Amniotic stem cell (primary cell): ENCODE results near the gene CPB1.
"Not testable (repeated sequence)": the region's sequence is repeated elsewhere in the genome, so short reads cannot be mapped to it uniquely, and the experiment has no call there.

ENCODE experiments used
- DNase-seq: peaks from one replicate; lab custom pipeline; 2025; lab: John Stamatoyannopoulos, UW

Gene CPB1

GRCh38 chr3:148827585-148827984, at the start of gene CPB1:
Gene CPB1 (plus strand): TSS chr3:148827811. CDS start chr3:148827824, 13 bp downstream.
- no peak for DNase-seq

GRCh38 chr3:148778926-148779325, 48.7 kb upstream of the CPB1 start:
- no peak for DNase-seq

- DNase-seq: not testable (repeated sequence)
Observed at GRCh38 chr3:148785026-148785425, 42.6 kb upstream of the CPB1 start.

GRCh38 chr3:148786159-148786558, 41.5 kb upstream of the CPB1 start:
- not testable (repeated sequence) for DNase-seq

GRCh38 chr3:148789146-148789545, 38.5 kb upstream of the CPB1 start:
- DNase-seq: peak; percentile 48

- DNase-seq: no peak
Observed at GRCh38 chr3:148789906-148790305, 37.7 kb upstream of the CPB1 start.

- DNase-seq: no peak
Observed at GRCh38 chr3:148790370-148790769, 37.2 kb upstream of the CPB1 start.

- DNase-seq: no peak
Observed at GRCh38 chr3:148790851-148791735, 36.5 kb upstream of the CPB1 start.

- DNase-seq: no peak
Observed at GRCh38 chr3:148791920-148792319, 35.7 kb upstream of the CPB1 start.

GRCh38 chr3:148792516-148792915, 35.1 kb upstream of the CPB1 start:
- no peak for DNase-seq

- DNase-seq: no peak
Observed at GRCh38 chr3:148796799-148797198, 30.8 kb upstream of the CPB1 start.

- DNase-seq: no peak
Observed at GRCh38 chr3:148797795-148798194, 29.8 kb upstream of the CPB1 start.

- DNase-seq: no peak
Observed at GRCh38 chr3:148800414-148800813, 27.2 kb upstream of the CPB1 start.

- DNase-seq: no peak
Observed at GRCh38 chr3:148809835-148810234, 17.8 kb upstream of the CPB1 start.

- no peak for DNase-seq
Observed at GRCh38 chr3:148815316-148816110, 12.1 kb upstream of the CPB1 start.

GRCh38 chr3:148816427-148816826, 11.2 kb upstream of the CPB1 start:
- no peak for DNase-seq

GRCh38 chr3:148816981-148817525, 10.6 kb upstream of the CPB1 start:
- DNase-seq: no peak

- DNase-seq: no peak
Observed at GRCh38 chr3:148820361-148821245, 7.0 kb upstream of the CPB1 start.

- no peak for DNase-seq
Observed at GRCh38 chr3:148823026-148823425, 4.6 kb upstream of the CPB1 start.

- DNase-seq: no peak
Observed at GRCh38 chr3:148825476-148825875, 2.1 kb upstream of the CPB1 start.

GRCh38 chr3:148828136-148828690, 602 bp downstream of the CPB1 start:
- no peak for DNase-seq
